22Rv1 (cell line): ENCODE measurements around the gene PFDN2.

Experiments
- CTCF ChIP-seq: fragments of 450-650 bp; IDR thresholded peaks from 2 replicates; pipeline ENCODE4 v1.5.1; 2017; ENCODE audit warnings: mild to moderate bottlenecking
- ZFX ChIP-seq: fragments of 450-650 bp; IDR thresholded peaks from 2 replicates; pipeline ENCODE4 v1.6.1; 2017; ENCODE audit warnings: antibody characterized with exemption, borderline replicate concordance

GRCh38 chr1:161072751-161073449 lies 44.9 kb downstream of the PFDN2 start:
- no peak for TF ChIP-seq CTCF
- no peak for TF ChIP-seq ZFX
